A673 (cell line): Measurements from ENCODE around the gene SLC4A8. TPM values are rescaled to one million over a fixed set of nuclear protein-coding genes. Genes with fewer than 3 reads are reported as not detected.

Experiments used
- BruUV-seq: library from RNA; stranded (reverse); fragments of 400-500 nt; replicated peaks from 2 replicates; lab custom pipeline; 2021; lab: Mats Ljungman, UMichigan
- CTCF ChIA-PET: fragments of 300-600 bp; sonication (Branson Sonifier 250); formaldehyde crosslinking; loops from one replicate; lab custom pipeline; 2022; ENCODE audit warnings: antibody characterized with exemption; lab: Charles Lee
- POLR2A ChIA-PET: fragments of 300-600 bp; sonication (Branson Sonifier 250); formaldehyde crosslinking; loops from one replicate; lab custom pipeline; 2022; ENCODE audit warnings: antibody characterized with exemption; ENCODE audit not compliant: low non-redundant PET; lab: Charles Lee
- DNase-seq: peaks from one replicate; pipeline ENCODE4 v3.0.0-alpha.2; 2015; ENCODE audit warnings: low spot score
- H3K27ac ChIP-seq: fragments of 200-600 bp; sonication (generic); 2 replicates; pipeline ENCODE4 v1.5.1; 2016; ENCODE audit warnings: mixed run types, low read depth, mild to moderate bottlenecking, mixed read lengths, antibody characterized with exemption, low read length; ENCODE audit not compliant: poor library complexity, severe bottlenecking
- H3K27me3 ChIP-seq: fragments of 200-600 bp; sonication (generic); replicated peaks from 2 replicates; pipeline ENCODE4 v1.6.1; 2017; ENCODE audit warnings: mixed run types, low read depth, mild to moderate bottlenecking, mixed read lengths, antibody characterized with exemption, low read length; ENCODE audit not compliant: insufficient read depth, poor library complexity
- H3K36me3 ChIP-seq: fragments of 200-600 bp; sonication (generic); 2 replicates; pipeline ENCODE4 v1.6.1; 2016; ENCODE audit warnings: mixed run types, mild to moderate bottlenecking, mixed read lengths, antibody characterized with exemption, low read length; ENCODE audit not compliant: insufficient read depth, poor library complexity, severe bottlenecking
- H3K4me1 ChIP-seq: fragments of 200-600 bp; sonication (generic); 2 replicates; pipeline ENCODE4 v1.6.1; 2017; ENCODE audit warnings: mixed run types, mild to moderate bottlenecking, mixed read lengths, antibody characterized with exemption, low read length; ENCODE audit not compliant: insufficient read depth, poor library complexity, severe bottlenecking
- H3K4me3 ChIP-seq: fragments of 200-600 bp; sonication (generic); 2 replicates; pipeline ENCODE4 v1.5.1; 2016; ENCODE audit warnings: low read depth, mixed run types, mild to moderate bottlenecking, mixed read lengths, low read length; ENCODE audit not compliant: poor library complexity, severe bottlenecking
- H3K9me3 ChIP-seq: fragments of 200-600 bp; sonication (generic); 2 replicates; pipeline ENCODE4 v1.6.1; 2016; ENCODE audit warnings: mixed run types, low read depth, mild to moderate bottlenecking, mixed read lengths, antibody characterized with exemption, low read length; ENCODE audit not compliant: poor library complexity, severe bottlenecking
- CTCF ChIP-seq: fragments of 300-800, 200-600 bp; sonication (generic); conservative IDR thresholded peaks from 2 replicates; pipeline ENCODE4 v1.5.1; 2017; ENCODE audit warnings: low read depth, mild to moderate bottlenecking, antibody characterized with exemption, low read length, moderate library complexity, mixed read lengths
- EZH2 ChIP-seq: fragments of 200-600 bp; sonication (generic); IDR thresholded peaks from 2 replicates; pipeline ENCODE4 v1.6.1; 2017; ENCODE audit warnings: borderline replicate concordance, low read depth, mild to moderate bottlenecking, mixed read lengths, antibody characterized with exemption, low read length; ENCODE audit not compliant: poor library complexity, severe bottlenecking
- intact Hi-C: fragments of 100-400 bp; cut with micrococcal nuclease; formaldehyde crosslinking; loops from one replicate; pipeline ENCODE4 v1.10.0; 2022; ENCODE audit not compliant: unreplicated experiment
- total RNA-seq: library from RNA; stranded (reverse); gene quantifications from 2 replicates; pipeline ENCODE4 v1.2.3, GENCODE V29; 2021

Gene SLC4A8
- total RNA-seq, 1 experiment from 2014 or later = 0.73 TPM

- H3K4me3 ChIP-seq = no peak overlapping the region
- TF ChIP-seq EZH2 = no peak
- TF ChIP-seq CTCF = no peak
- POLR2A ChIA-PET = no interaction called here
- DNase-seq = no peak
- intact Hi-C loops = no loop called here
- no TSS peak for BruUV-seq
- CTCF ChIA-PET = no interaction called here
- H3K36me3 ChIP-seq = no peaks in the 10 kb centered on the region
- no peak overlapping the region for H3K27ac ChIP-seq
- no peaks in the 10 kb centered on the region for H3K9me3 ChIP-seq
- peaks cover 8% of the 10 kb centered on the region for H3K27me3 ChIP-seq
- no peaks in the 10 kb centered on the region for H3K4me1 ChIP-seq
Observed at GRCh38 chr12:51429700-51430099, 5.1 kb downstream of the SLC4A8 start.

- Histone ChIP-seq H3K9me3 (no peaks in the 10 kb centered on the region), H3K4me1 (no peaks in the 10 kb centered on the region), H3K4me3 (no peak overlapping the region), H3K27ac (no peak overlapping the region), H3K36me3 (no peaks in the 10 kb centered on the region), H3K27me3 (peaks cover 1% of the 10 kb centered on the region)
- ChIA-PET CTCF (no interaction called here), POLR2A (no interaction called here)
- no peak for TF ChIP-seq CTCF
- no peak for TF ChIP-seq EZH2
- DNase-seq = no peak
- intact Hi-C loops = no loop called here
- BruUV-seq = no TSS peak
Observed at GRCh38 chr12:51430196-51430895, 5.7 kb downstream of the SLC4A8 start.

GRCh38 chr12:51432921-51433320, 8.3 kb downstream of the SLC4A8 start:
- Histone ChIP-seq H3K27ac (no peak overlapping the region), H3K9me3 (no peaks in the 10 kb centered on the region), H3K36me3 (no peaks in the 10 kb centered on the region), H3K4me3 (no peak overlapping the region), H3K27me3 (no peaks in the 10 kb centered on the region), H3K4me1 (no peaks in the 10 kb centered on the region)
- ChIA-PET POLR2A (no interaction called here), CTCF (no interaction called here)
- intact Hi-C loops = no loop called here
- DNase-seq = no peak
- no TSS peak for BruUV-seq
- TF ChIP-seq EZH2 = no peak
- no peak for TF ChIP-seq CTCF
